GM12878 (cell line): ENCODE measurements around the gene YWHAG.

ENCODE experiments used
- CREB1 ChIP-seq: IDR thresholded peaks from 2 replicates; pipeline ENCODE4 v1.6.1; 2012; ENCODE audit warnings: low read depth, mild to moderate bottlenecking, inconsistent platforms
- CTCF ChIP-seq, 3 experiments: IDR thresholded peaks in 2 of 3; conservative IDR thresholded peaks in 1 of 3; 2 replicates each; pipeline ENCODE4 v1.5.1; 2011; ENCODE audit warnings: low read depth in 3 of 3, low read length in 3 of 3, mild to moderate bottlenecking in 3 of 3, control low read depth in 2 of 3, moderate library complexity in 2 of 3, inconsistent platforms in 1 of 3, mixed read lengths in 1 of 3; ENCODE audit not compliant: control insufficient read depth in 2 of 3, insufficient read depth in 1 of 3; ENCODE audit errors: extremely low read depth in 1 of 3
- HCFC1 ChIP-seq: fragments of 150-350 bp; IDR thresholded peaks from 2 replicates; pipeline ENCODE4 v1.6.1; 2014; ENCODE audit warnings: low read length
- HDAC2 ChIP-seq: fragments of 200-600 bp; sonication (generic); IDR thresholded peaks from 2 replicates; pipeline ENCODE4 v1.6.1; 2017
- MAX ChIP-seq: IDR thresholded peaks from 2 replicates; pipeline ENCODE4 v1.6.1; 2012; ENCODE audit warnings: low read depth, low read length, improper control_type of control experiment
- NFIC ChIP-seq: IDR thresholded peaks from 2 replicates; pipeline ENCODE4 v1.6.1; 2012; ENCODE audit warnings: low read depth, mild to moderate bottlenecking, inconsistent platforms, low read length, moderate library complexity
- TF ChIP-seq, protein P1 (sequence below): fragments of 450-650 bp; IDR thresholded peaks from 2 replicates; pipeline ENCODE4 v1.6.1; 2018; ENCODE audit warnings: mild to moderate bottlenecking, low read depth, moderate library complexity; ENCODE audit not compliant: partially characterized antibody

DNA sequence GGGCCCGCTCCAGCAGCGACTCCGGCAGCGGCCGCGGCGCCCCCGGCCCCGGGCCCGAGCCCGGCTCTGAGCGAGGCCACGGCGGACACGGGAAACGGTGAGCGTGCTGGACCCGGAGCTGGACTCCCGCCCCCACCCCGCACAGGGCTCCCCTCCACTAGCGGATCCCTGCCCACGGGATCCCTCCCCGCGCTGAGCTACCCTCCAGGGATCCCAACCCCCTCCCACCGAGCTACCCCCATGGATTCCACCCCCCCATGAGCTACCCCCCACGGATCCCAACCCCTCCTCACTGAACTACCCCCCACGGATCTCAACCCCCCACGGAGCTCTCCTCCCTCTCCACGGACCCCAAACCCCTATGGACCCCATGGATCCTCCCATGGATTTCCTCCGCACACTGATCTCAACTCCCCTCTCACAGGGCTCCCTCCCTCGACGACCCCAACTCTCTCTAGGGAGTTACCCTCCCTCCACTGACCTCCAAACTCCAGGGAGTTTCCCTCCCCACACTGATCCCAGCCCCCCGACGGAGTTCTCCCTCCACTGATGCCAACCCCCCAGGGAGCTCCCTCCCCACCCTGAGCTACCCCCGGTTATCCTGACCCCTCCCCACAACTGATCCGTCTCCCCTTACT, 77.0 kb downstream of the YWHAG start:
- TF ChIP-seq HDAC2 (no peak), CTCF (IDR thresholded peaks at IDR 0.05 in 2 of 3, conservative IDR thresholded peaks at IDR 0.05 in 1 of 3; ENCODE audit: control insufficient read depth in 2 of 3, extremely low read depth in 1 of 3, insufficient read depth in 1 of 3, low read depth in 3 of 3, low read length in 3 of 3) (no peak), CREB1 (no peak), MAX (no peak), NFIC (no peak), HCFC1 (no peak)
- TF ChIP-seq, protein P1, sequence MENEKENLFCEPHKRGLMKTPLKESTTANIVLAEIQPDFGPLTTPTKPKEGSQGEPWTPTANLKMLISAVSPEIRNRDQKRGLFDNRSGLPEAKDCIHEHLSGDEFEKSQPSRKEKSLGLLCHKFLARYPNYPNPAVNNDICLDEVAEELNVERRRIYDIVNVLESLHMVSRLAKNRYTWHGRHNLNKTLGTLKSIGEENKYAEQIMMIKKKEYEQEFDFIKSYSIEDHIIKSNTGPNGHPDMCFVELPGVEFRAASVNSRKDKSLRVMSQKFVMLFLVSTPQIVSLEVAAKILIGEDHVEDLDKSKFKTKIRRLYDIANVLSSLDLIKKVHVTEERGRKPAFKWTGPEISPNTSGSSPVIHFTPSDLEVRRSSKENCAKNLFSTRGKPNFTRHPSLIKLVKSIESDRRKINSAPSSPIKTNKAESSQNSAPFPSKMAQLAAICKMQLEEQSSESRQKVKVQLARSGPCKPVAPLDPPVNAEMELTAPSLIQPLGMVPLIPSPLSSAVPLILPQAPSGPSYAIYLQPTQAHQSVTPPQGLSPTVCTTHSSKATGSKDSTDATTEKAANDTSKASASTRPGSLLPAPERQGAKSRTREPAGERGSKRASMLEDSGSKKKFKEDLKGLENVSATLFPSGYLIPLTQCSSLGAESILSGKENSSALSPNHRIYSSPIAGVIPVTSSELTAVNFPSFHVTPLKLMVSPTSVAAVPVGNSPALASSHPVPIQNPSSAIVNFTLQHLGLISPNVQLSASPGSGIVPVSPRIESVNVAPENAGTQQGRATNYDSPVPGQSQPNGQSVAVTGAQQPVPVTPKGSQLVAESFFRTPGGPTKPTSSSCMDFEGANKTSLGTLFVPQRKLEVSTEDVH: no peak
